ENCODE data around the gene MGST1.
"Not testable (repeated sequence)": the region's sequence is repeated elsewhere in the genome, so short reads cannot be mapped to it uniquely, and the experiment has no call there.

The MGST1 gene

DNA sequence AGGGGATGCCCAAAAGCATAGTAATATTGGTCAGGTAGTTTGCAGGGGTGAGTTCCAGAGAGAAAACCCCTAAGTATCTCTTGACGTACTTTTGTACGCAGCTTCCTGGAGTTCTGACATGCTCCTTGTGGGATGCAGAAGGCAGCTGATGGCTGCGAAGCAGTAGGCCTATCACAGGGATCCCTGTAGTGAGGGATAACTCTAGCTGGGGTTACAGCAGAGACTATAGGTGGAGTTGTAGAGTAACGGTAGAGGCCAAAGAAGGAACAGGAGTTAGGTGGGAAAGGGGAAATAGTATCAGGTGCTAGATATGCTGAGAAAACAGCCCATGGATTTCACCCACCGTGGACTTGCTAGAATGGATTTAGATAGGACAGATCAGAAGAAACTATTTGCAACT lies 37.3 kb downstream of the MGST1 start:
- no peak overlapping the region for H3K4me3 ChIP-seq (ENCODE audit: extremely low read depth, insufficient read depth, low read length, poor library complexity, severe bottlenecking)
- no peak overlapping the region for H3K27ac ChIP-seq (ENCODE audit: low read depth, low read length, severe bottlenecking)
- H3K9me3 ChIP-seq (ENCODE audit: control insufficient read depth, low read length), result no peaks in the 10 kb centered on the region
- WGBS, 2 experiments (ENCODE audit: insufficient coverage in 2 of 2), result 87 to 88% methylated on average over 5 of the region's 5 CpGs
- H3K4me1 ChIP-seq (ENCODE audit: control insufficient read depth, insufficient read depth, low read length, poor library complexity, severe bottlenecking), result no peaks in the 10 kb centered on the region
- no peaks in the 10 kb centered on the region for H3K36me3 ChIP-seq (ENCODE audit: control insufficient read depth, insufficient read depth, low read length)

DNA sequence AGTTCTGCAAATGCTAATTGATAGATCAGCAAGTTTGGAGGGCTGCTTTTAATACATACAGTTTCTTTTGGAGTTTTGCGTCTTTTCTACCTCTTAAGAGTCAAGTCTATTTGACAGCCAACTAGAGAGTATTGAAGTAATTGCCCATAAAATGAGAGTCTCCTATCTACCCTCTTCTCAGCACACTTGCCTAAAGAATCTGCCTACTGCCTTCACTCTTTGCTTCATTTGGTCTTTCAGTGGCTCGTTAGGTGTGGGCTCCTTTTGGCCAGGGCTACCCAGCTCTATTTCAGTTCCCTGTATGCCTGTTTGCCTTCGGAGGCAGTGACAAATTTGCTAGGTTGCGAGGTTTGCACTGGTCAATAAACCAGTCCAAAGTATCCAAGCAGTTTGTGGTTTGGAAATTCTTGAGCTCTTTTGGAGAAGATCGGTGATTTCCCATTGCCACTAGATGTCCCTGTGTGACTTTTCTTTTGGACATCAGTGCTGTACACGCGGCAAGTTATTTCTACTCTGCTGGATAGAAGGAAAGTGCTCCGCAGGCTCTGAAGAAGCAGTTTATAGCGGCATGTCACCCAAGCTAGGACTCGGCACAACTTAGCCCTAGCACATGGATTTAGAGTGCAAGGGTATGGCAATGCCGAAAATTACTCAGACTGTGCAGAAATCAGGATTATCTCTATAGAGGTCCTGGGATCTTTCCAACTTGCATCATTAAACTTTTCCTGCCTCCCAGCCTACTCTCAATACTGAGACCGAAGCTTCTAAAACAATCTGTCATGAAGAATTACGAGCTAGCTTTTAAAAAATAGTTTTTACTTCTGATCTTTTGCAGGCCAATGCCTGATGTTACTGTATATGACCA lies 38.6 kb downstream of the MGST1 start:
- Histone ChIP-seq H3K4me3 (ENCODE audit: extremely low read depth, insufficient read depth, low read length, poor library complexity, severe bottlenecking) (no peak overlapping the region), H3K4me1 (ENCODE audit: control insufficient read depth, insufficient read depth, low read length, poor library complexity, severe bottlenecking) (no peaks in the 10 kb centered on the region), H3K27ac (ENCODE audit: low read depth, low read length, severe bottlenecking) (no peak overlapping the region), H3K36me3 (ENCODE audit: control insufficient read depth, insufficient read depth, low read length) (no peaks in the 10 kb centered on the region), H3K9me3 (ENCODE audit: control insufficient read depth, low read length) (no peaks in the 10 kb centered on the region)
- WGBS, 2 experiments (ENCODE audit: insufficient coverage in 2 of 2), result 60 to 76% methylated on average over 9 to 10 of the region's 13 CpGs

DNA sequence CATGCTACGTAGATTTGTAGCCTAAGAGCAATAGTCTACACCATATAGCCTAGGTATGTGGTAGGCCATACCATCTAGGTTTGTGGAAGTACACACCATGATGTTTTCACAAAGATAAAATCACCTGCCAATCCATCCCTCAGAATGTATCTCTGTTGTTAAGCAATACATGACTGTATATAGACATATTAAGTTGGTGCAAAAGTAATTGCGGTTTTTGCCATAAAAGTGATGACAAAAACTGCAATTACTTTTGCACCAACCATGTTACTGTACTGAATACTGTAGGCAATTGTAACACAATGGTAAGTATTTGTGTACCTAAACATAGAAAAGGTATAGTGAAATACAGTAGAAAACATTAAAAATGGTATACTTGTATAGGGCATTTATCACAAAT lies 40.5 kb downstream of the MGST1 start:
- no peaks in the 10 kb centered on the region for H3K36me3 ChIP-seq (ENCODE audit: control insufficient read depth, insufficient read depth, low read length)
- H3K27ac ChIP-seq (ENCODE audit: low read depth, low read length, severe bottlenecking), result no peak overlapping the region
- H3K4me1 ChIP-seq (ENCODE audit: control insufficient read depth, insufficient read depth, low read length, poor library complexity, severe bottlenecking), result no peaks in the 10 kb centered on the region
- no CpG with 5 or more reads among the region's 2 CpGs for WGBS, 2 experiments (ENCODE audit: insufficient coverage in 2 of 2)
- no peak overlapping the region for H3K4me3 ChIP-seq (ENCODE audit: extremely low read depth, insufficient read depth, low read length, poor library complexity, severe bottlenecking)
- no peaks in the 10 kb centered on the region for H3K9me3 ChIP-seq (ENCODE audit: control insufficient read depth, low read length)

DNA sequence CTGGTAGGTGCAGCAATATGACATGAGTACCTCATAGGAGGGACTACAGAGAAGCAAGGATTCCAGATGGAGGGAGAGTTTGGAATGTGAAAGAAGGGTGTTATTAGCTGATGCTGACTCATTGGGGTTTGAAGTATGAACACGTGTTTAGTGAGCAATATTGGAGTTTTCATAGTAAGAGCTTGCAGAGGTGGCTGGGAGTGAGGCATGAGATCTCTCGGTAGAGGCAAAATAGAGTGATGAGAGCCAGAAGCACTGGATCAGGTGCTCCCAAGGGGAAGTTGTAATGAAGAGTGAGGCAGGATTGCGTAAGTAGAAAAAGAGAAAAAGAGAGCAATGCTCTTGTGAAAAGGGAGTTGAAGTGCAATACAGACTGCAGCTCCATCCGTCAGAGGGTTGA lies 42.1 kb downstream of the MGST1 start:
- Histone ChIP-seq H3K4me1 (ENCODE audit: control insufficient read depth, insufficient read depth, low read length, poor library complexity, severe bottlenecking) (no peaks in the 10 kb centered on the region), H3K36me3 (ENCODE audit: control insufficient read depth, insufficient read depth, low read length) (no peaks in the 10 kb centered on the region), H3K9me3 (ENCODE audit: control insufficient read depth, low read length) (no peaks in the 10 kb centered on the region), H3K4me3 (ENCODE audit: extremely low read depth, insufficient read depth, low read length, poor library complexity, severe bottlenecking) (no peak overlapping the region), H3K27ac (ENCODE audit: low read depth, low read length, severe bottlenecking) (no peak overlapping the region)
- WGBS, 2 experiments (ENCODE audit: insufficient coverage in 2 of 2), result 82 to 93% methylated on average over 3 to 4 of the region's 4 CpGs

DNA sequence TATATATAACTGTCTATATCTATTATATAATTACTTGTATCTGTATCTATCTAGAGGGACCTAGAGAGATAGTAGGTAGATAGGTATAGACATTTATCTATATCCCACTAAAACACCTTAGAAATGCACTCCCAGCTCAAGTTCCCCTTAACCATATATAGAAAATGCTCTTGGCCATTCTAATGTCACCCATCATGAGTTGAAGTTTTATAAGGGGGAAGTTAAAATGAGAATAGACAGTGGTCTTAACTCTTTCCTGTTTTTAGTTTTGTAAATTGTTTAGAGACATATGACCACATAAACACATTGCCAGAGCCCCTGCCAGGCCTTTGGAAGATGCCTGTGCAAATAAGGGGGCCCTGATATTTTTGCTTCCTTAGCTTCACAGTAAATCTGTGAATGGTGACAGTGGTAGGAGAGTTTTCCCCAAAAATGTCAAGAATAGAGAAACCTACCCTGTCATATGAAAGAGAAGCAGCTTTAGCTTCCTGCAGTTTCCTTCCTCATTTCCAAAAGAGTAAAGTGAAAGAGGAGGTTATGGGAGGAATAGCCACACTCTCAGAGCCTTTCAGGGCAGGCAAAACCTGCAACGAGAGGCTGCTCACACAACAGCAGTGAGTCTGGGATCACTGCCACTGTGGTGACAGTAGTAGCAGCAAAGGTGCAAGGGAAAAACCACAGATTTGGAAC lies 45.5 kb downstream of the MGST1 start:
- 100% methylated on average over 1 of the region's 1 CpG; no CpG with 5 or more reads in 1 of the 2 experiments for WGBS, 2 experiments (ENCODE audit: insufficient coverage in 2 of 2)
- H3K4me3 ChIP-seq (ENCODE audit: extremely low read depth, insufficient read depth, low read length, poor library complexity, severe bottlenecking), result no peak overlapping the region
- H3K9me3 ChIP-seq (ENCODE audit: control insufficient read depth, low read length), result no peaks in the 10 kb centered on the region
- no peaks in the 10 kb centered on the region for H3K4me1 ChIP-seq (ENCODE audit: control insufficient read depth, insufficient read depth, low read length, poor library complexity, severe bottlenecking)
- H3K27ac ChIP-seq (ENCODE audit: low read depth, low read length, severe bottlenecking), result no peak overlapping the region
- no peaks in the 10 kb centered on the region for H3K36me3 ChIP-seq (ENCODE audit: control insufficient read depth, insufficient read depth, low read length)

DNA sequence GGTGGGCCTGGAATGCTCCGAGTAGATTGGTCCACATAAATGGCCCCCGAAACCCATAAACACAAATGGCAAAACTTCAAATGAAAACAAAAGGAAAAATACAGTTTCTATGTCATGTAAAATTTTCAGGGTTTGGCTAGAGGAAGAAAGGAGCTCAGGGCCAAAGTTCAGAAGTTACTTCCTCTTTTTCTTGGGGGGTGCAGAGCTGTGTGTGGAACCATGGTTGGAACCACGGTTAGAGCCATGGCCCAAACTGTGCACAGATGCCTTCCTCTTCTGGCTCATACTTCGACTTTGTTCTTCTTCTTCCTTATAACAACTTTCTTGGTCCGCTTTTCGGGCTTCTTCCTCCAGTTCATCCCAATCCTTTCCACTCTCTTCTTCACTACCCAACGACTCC lies 51.7 kb downstream of the MGST1 start:
- Histone ChIP-seq H3K36me3 (ENCODE audit: control insufficient read depth, insufficient read depth, low read length) (no peaks in the 10 kb centered on the region), H3K9me3 (ENCODE audit: control insufficient read depth, low read length) (no peaks in the 10 kb centered on the region), H3K4me1 (ENCODE audit: control insufficient read depth, insufficient read depth, low read length, poor library complexity, severe bottlenecking) (no peaks in the 10 kb centered on the region), H3K4me3 (ENCODE audit: extremely low read depth, insufficient read depth, low read length, poor library complexity, severe bottlenecking) (no peak overlapping the region), H3K27ac (ENCODE audit: low read depth, low read length, severe bottlenecking) (no peak overlapping the region)
- WGBS, 2 experiments (ENCODE audit: insufficient coverage in 2 of 2), result 89 to 94% methylated on average over 5 to 6 of the region's 7 CpGs

DNA sequence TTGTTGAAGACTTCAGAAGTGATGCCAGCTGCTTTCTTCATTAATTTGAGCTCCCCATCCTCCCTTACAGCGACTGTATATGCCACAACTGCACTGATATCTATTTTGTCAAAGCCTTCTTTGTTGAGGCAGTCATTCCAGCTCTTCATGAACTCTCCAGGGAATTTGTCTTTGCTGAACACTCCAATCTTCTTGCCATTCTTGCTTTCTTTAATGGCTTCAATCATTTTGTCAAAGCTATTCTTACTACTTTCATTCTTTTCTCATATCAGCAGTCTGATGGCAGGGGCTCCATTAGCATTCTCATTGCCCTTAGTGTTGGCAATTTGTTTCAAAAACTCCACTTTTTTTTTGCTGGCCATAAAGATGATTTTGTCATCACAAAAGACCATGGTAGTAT lies 54.4 kb downstream of the MGST1 start:
- not testable (repeated sequence) for H3K9me3 ChIP-seq (ENCODE audit: control insufficient read depth, low read length); H3K4me1 ChIP-seq (ENCODE audit: control insufficient read depth, insufficient read depth, low read length, poor library complexity, severe bottlenecking); H3K4me3 ChIP-seq (ENCODE audit: extremely low read depth, insufficient read depth, low read length, poor library complexity, severe bottlenecking); H3K36me3 ChIP-seq (ENCODE audit: control insufficient read depth, insufficient read depth, low read length); H3K27ac ChIP-seq (ENCODE audit: low read depth, low read length, severe bottlenecking)
- 91 to 100% methylated on average over 1 of the region's 1 CpG for WGBS, 2 experiments (ENCODE audit: insufficient coverage in 2 of 2)

DNA sequence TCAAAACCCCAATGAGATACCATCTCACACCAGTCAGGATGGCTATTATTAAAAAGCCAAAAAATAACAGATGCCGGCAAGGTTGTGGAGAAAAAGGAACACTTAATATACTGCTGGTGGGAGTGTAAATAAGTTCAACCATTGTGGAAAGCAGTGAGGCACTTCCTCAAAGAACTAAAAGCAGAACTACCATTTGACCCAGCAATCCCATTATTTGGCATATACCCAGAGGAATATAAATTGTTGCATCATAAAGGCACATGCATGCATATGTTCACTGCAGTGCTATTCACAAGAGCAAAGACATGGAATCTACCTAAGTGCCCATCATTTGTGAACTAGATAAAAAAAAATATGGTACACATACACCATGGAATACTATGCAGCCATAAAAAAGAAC lies 59.9 kb downstream of the MGST1 start:
- Histone ChIP-seq H3K4me1 (ENCODE audit: control insufficient read depth, insufficient read depth, low read length, poor library complexity, severe bottlenecking) (no peaks in the 10 kb centered on the region), H3K9me3 (ENCODE audit: control insufficient read depth, low read length) (no peaks in the 10 kb centered on the region), H3K4me3 (ENCODE audit: extremely low read depth, insufficient read depth, low read length, poor library complexity, severe bottlenecking) (no peak overlapping the region), H3K27ac (ENCODE audit: low read depth, low read length, severe bottlenecking) (no peak overlapping the region), H3K36me3 (ENCODE audit: control insufficient read depth, insufficient read depth, low read length) (no peaks in the 10 kb centered on the region)
- WGBS, 2 experiments (ENCODE audit: insufficient coverage in 2 of 2), result no CpG with 5 or more reads among the region's 1 CpG
